GM18951 (cell line): ENCODE results near the gene RSPH4A.
"Not testable (repeated sequence)": the region's sequence is repeated elsewhere in the genome, so short reads cannot be mapped to it uniquely, and the experiment has no call there.

ENCODE experiments used
- POLR2A ChIP-seq: IDR thresholded peaks from 4 replicates; pipeline ENCODE4 v1.6.1; 2011; ENCODE audit warnings: mild to moderate bottlenecking; ENCODE audit not compliant: insufficient read length, insufficient read depth; ENCODE audit errors: extremely low read depth
- in situ Hi-C: fragments of 300-500 bp; cut with MboI; formaldehyde crosslinking; loops from one replicate; pipeline ENCODE4 v1.12.0; 2022; ENCODE audit warnings: low sequenced_read_pairs, mixed read lengths, inconsistent platforms; ENCODE audit not compliant: unreplicated experiment

Gene RSPH4A

GRCh38 chr6:116586738-116587137 is 29.5 kb upstream of the RSPH4A start:
- no peak for TF ChIP-seq POLR2A
- in situ Hi-C loops: no loop called here

GRCh38 chr6:116595247-116595646 is 21.0 kb upstream of the RSPH4A start:
- TF ChIP-seq POLR2A: no peak
- in situ Hi-C loops: no loop called here

- in situ Hi-C loops: no loop called here
- TF ChIP-seq POLR2A: no peak
Measured at GRCh38 chr6:116596815-116597214, 19.5 kb upstream of the RSPH4A start.

- in situ Hi-C loops: not testable (repeated sequence)
Measured at GRCh38 chr6:116603916-116604315, 12.4 kb upstream of the RSPH4A start.

- in situ Hi-C loops: not testable (repeated sequence)
Measured at GRCh38 chr6:116604868-116605267, 11.4 kb upstream of the RSPH4A start.

GRCh38 chr6:116605935-116606334 is 10.3 kb upstream of the RSPH4A start:
- no peak for TF ChIP-seq POLR2A
- in situ Hi-C loops: no loop called here

GRCh38 chr6:116611056-116611455 is 5.2 kb upstream of the RSPH4A start:
- no peak for TF ChIP-seq POLR2A
- in situ Hi-C loops: no loop called here

- no peak for TF ChIP-seq POLR2A
- in situ Hi-C loops: no loop called here
Measured at GRCh38 chr6:116616737-116617053, 416 bp downstream of the RSPH4A start.

GRCh38 chr6:116624036-116624805 is 7.9 kb downstream of the RSPH4A start:
- in situ Hi-C loops: no loop called here
- no peak for TF ChIP-seq POLR2A

- TF ChIP-seq POLR2A: no peak
- in situ Hi-C loops: no loop called here
Measured at GRCh38 chr6:116625872-116626271, 9.6 kb downstream of the RSPH4A start.

- in situ Hi-C loops: no loop called here
- no peak for TF ChIP-seq POLR2A
Measured at GRCh38 chr6:116629563-116629981, 13.3 kb downstream of the RSPH4A start.

- in situ Hi-C loops: no loop called here
- TF ChIP-seq POLR2A: no peak
Measured at GRCh38 chr6:116631379-116631990, 15.2 kb downstream of the RSPH4A start.

- no peak for TF ChIP-seq POLR2A
- in situ Hi-C loops: no loop called here
Measured at GRCh38 chr6:116633685-116634084, 17.4 kb downstream of the RSPH4A start.

- TF ChIP-seq POLR2A: no peak
- in situ Hi-C loops: no loop called here
Measured at GRCh38 chr6:116648156-116648555, 31.9 kb downstream of the RSPH4A start.
